22Rv1 (cell line): Measurements from ENCODE around the gene KCNQ1.

Experiments used
- CTCF ChIP-seq: fragments of 450-650 bp; IDR thresholded peaks from 2 replicates; pipeline ENCODE4 v1.5.1; 2017; ENCODE audit warnings: mild to moderate bottlenecking
- ZFX ChIP-seq: fragments of 450-650 bp; IDR thresholded peaks from 2 replicates; pipeline ENCODE4 v1.6.1; 2017; ENCODE audit warnings: antibody characterized with exemption, borderline replicate concordance

GRCh38 chr11:2836315-2837095 lies 391.7 kb downstream of the KCNQ1 start:
- TF ChIP-seq CTCF: no peak
- no peak for TF ChIP-seq ZFX
